Mucosa of descending colon (tissue), 3 donors: ENCODE data around the gene TH. TPM values are rescaled to one million over a fixed set of nuclear protein-coding genes. Genes with fewer than 3 reads are reported as not detected.

Experiments
- ATAC-seq: fragments of 200-7000 bp; cut with Tn5 transposase; one replicate; pipeline ENCODE4 v1.9.1; 2020; ENCODE audit warnings: mild to moderate bottlenecking, moderate library complexity
- DNase-seq, 3 donors: peaks; one replicate each; pipeline ENCODE4 v3.0.0-alpha.2; 2020
- H3K36me3 ChIP-seq: fragments of 200-600 bp; one replicate; pipeline ENCODE4 v1.8.0; 2021; ENCODE audit warnings: low read depth, mild to moderate bottlenecking
- H3K4me1 ChIP-seq: fragments of 200-600 bp; one replicate; pipeline ENCODE4 v1.8.0; 2021; ENCODE audit warnings: low read depth, mild to moderate bottlenecking
- H3K4me3 ChIP-seq: fragments of 200-600 bp; one replicate; pipeline ENCODE4 v1.8.0; 2021; ENCODE audit warnings: mild to moderate bottlenecking
- H3K9me3 ChIP-seq: fragments of 200-600 bp; one replicate; pipeline ENCODE4 v1.8.0; 2021; ENCODE audit warnings: mild to moderate bottlenecking
- CTCF ChIP-seq: fragments of 200-600 bp; IDR thresholded peaks from one replicate; pipeline ENCODE4 v1.8.0; 2022; ENCODE audit warnings: antibody characterized with exemption, mild to moderate bottlenecking
- intact Hi-C, 2 donors: fragments of 100-400 bp; cut with DNase I in 1 of 2; cut with micrococcal nuclease in 1 of 2; formaldehyde crosslinking; loops; one replicate each; pipeline versions ENCODE4 v1.11.0 to v1.11.1; 2022; cut with DNase I, micrococcal nuclease
- total RNA-seq, 3 donors: library from RNA; stranded (reverse); fragmentation: NEBNext Ultra II Directional in 2 of 3; extraction: Animal tissue kit (Norgen Biotek cat#: 25700) in 2 of 3; gene quantifications; one replicate each; pipeline versions ENCODE4 v1.2.1 to v1.2.4, GENCODE V29; 2021 to 2023
- donor health status: DM: no; HTN: no; CAD: no; lungs with moderate emphysema.
- donor health status: DM: no; HTN: no; CAD: no.
- donor health status: DM: no; HTN: yes; CAD: no.

TH gene
- total RNA-seq, 3 donors from 2014 or later, result 0.17 TPM; not detected in 2

GRCh38 chr11:2149864-2150847 lies 21.5 kb downstream of the TH start:
- no peak for DNase-seq
- no peaks in the 10 kb centered on the region for H3K36me3 ChIP-seq
- no peak for TF ChIP-seq CTCF

GRCh38 chr11:2149460-2149859 lies 22.2 kb downstream of the TH start:
- DNase-seq, result no peak
- no peak overlapping the region for H3K4me3 ChIP-seq
- no peak for TF ChIP-seq CTCF
- ATAC-seq, result no peak
- no peaks in the 10 kb centered on the region for H3K36me3 ChIP-seq
- intact Hi-C loops, result no loop called here
- H3K4me1 ChIP-seq, result peaks cover 5% of the 10 kb centered on the region
- no peaks in the 10 kb centered on the region for H3K9me3 ChIP-seq

More at GRCh38 chr11:2149864-2150847, 21.5 kb downstream of the TH start:
- no peaks in the 10 kb centered on the region for H3K9me3 ChIP-seq
- no peak overlapping the region for H3K4me3 ChIP-seq
- intact Hi-C loops, result no loop called here
- no peak for ATAC-seq
- peaks cover 5% of the 10 kb centered on the region for H3K4me1 ChIP-seq

GRCh38 chr11:2148595-2148994 lies 23.0 kb downstream of the TH start:
- Histone ChIP-seq H3K9me3 (no peaks in the 10 kb centered on the region), H3K4me3 (no peak overlapping the region), H3K36me3 (no peaks in the 10 kb centered on the region), H3K4me1 (peaks cover 5% of the 10 kb centered on the region)
- intact Hi-C loops, result no loop called here
- no peak for ATAC-seq
- no peak for DNase-seq
- no peak for TF ChIP-seq CTCF

- Histone ChIP-seq H3K36me3 (no peaks in the 10 kb centered on the region), H3K4me3 (no peak overlapping the region), H3K4me1 (peaks cover 5% of the 10 kb centered on the region), H3K9me3 (no peaks in the 10 kb centered on the region)
- DNase-seq, result no peak
- TF ChIP-seq CTCF, result no peak
- intact Hi-C loops, result no loop called here
- no peak for ATAC-seq
Measured at GRCh38 chr11:2147391-2147790, 24.2 kb downstream of the TH start.

GRCh38 chr11:2146051-2146450 lies 25.6 kb downstream of the TH start:
- TF ChIP-seq CTCF, result no peak
- intact Hi-C loops, result no loop called here
- ATAC-seq, result no peak
- H3K9me3 ChIP-seq, result no peaks in the 10 kb centered on the region
- no peaks in the 10 kb centered on the region for H3K36me3 ChIP-seq
- no peak for DNase-seq
- no peak overlapping the region for H3K4me3 ChIP-seq
- no peaks in the 10 kb centered on the region for H3K4me1 ChIP-seq
